ENCODE measurements around the gene NKX2-4.

DNA sequence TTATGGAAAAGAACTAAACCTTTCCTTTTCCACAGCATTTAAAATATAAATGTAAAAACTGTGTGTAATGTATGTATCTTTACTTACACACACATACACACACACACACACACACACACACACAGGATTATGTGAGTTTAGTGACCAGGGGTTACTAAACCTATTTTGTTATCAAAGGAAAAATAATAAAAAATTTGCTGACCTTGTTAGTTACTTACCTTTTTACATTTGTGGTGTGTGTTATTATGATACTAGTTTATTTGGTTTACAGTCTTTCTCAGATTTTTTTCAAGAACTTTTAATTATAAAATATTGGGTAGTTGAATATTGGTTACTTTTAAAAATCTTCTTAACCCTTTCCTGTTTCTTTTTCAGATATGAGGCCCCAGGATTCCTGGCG lies 15.7 kb downstream of the NKX2-4 start:
- TF ChIP-seq CTCF (tag by site-specific recombination; IDR thresholded peaks at IDR 0.05) (no peak), ZFHX2 (tag by site-specific recombination; conservative IDR thresholded peaks at IDR 0.05) (no peak), ZNF510 (tag by site-specific recombination; IDR thresholded peaks at IDR 0.05; ENCODE audit: insufficient replicate concordance) (no peak)
